Frontal cortex (tissue), 4 donors: ENCODE measurements around the gene COMT. TPM values are rescaled to one million over a fixed set of nuclear protein-coding genes. Genes with fewer than 3 reads are reported as not detected.
"Not testable (repeated sequence)": the region's sequence is repeated elsewhere in the genome, so short reads cannot be mapped to it uniquely, and the experiment has no call there.

Experiments used
- DNase-seq, 2 donors: peaks; one replicate each; pipeline ENCODE4 v3.0.0; 2012; ENCODE audit warnings: low spot score in 2 of 2
- FAIRE-seq: peaks from 2 replicates; lab custom pipeline; 2012; peaks lifted over from hg19 to GRCh38; lab: Jason Lieb, UNC
- total RNA-seq: library from RNA; depleted of rRNA; stranded (reverse); fragments of >200 nt; gene quantifications from one replicate; pipeline ENCODE4 v1.2.3, GENCODE V29; 2014
- donor health status: control.
- donor health status: control.
- donor health status: control.

Gene COMT
- total RNA-seq, 1 donor from 2014 or later: 26.5 TPM

- DNase-seq, FAIRE-seq: not testable (repeated sequence)
Observed at GRCh38 chr22:19906864-19907263, 34.7 kb upstream of the COMT start.

GRCh38 chr22:19907902-19908301 lies 33.7 kb upstream of the COMT start:
- FAIRE-seq, DNase-seq: not testable (repeated sequence)

- FAIRE-seq (no peak), DNase-seq (peak; percentile 75 to 89)
Observed at GRCh38 chr22:19909350-19910179, 32.0 kb upstream of the COMT start.

GRCh38 chr22:19910180-19910744 lies 31.3 kb upstream of the COMT start:
- FAIRE-seq: no peak
- DNase-seq: no peak

- no peak for FAIRE-seq
- DNase-seq: no peak
Observed at GRCh38 chr22:19911540-19912270, 29.9 kb upstream of the COMT start.

GRCh38 chr22:19912271-19912999 lies 29.1 kb upstream of the COMT start:
- DNase-seq: no peak
- no peak for FAIRE-seq

- no peak for FAIRE-seq
Observed at GRCh38 chr22:19913337-19913936, 28.1 kb upstream of the COMT start.

GRCh38 chr22:19914201-19914943 lies 27.2 kb upstream of the COMT start:
- FAIRE-seq (no peak), DNase-seq (no peak)

More at GRCh38 chr22:19913337-19913936, 28.1 kb upstream of the COMT start:
- no peak for DNase-seq

GRCh38 chr22:19915287-19915954 lies 26.2 kb upstream of the COMT start:
- DNase-seq (no peak), FAIRE-seq (no peak)

- DNase-seq (no peak), FAIRE-seq (no peak)
Observed at GRCh38 chr22:19916006-19916405, 25.6 kb upstream of the COMT start.

GRCh38 chr22:19916941-19917340 lies 24.6 kb upstream of the COMT start:
- FAIRE-seq: no peak
- no peak for DNase-seq

GRCh38 chr22:19917389-19918138 lies 24.0 kb upstream of the COMT start:
- FAIRE-seq (no peak), DNase-seq (no peak)

GRCh38 chr22:19918332-19919106 lies 23.1 kb upstream of the COMT start:
- DNase-seq (no peak), FAIRE-seq (no peak)

GRCh38 chr22:19919701-19920363 lies 21.7 kb upstream of the COMT start:
- FAIRE-seq (no peak), DNase-seq (no peak)

GRCh38 chr22:19921544-19922081 lies 20.0 kb upstream of the COMT start:
- DNase-seq (no peak), FAIRE-seq (no peak)

GRCh38 chr22:19923914-19924513 lies 17.6 kb upstream of the COMT start:
- DNase-seq: no peak
- FAIRE-seq: no peak
